Mammary epithelial cell (primary cell): ENCODE data around the gene ZNF487.

ENCODE experiments used
- EZH2 ChIP-seq: IDR thresholded peaks from 2 replicates; pipeline ENCODE4 v1.6.1; 2012; ENCODE audit warnings: low read length, inconsistent platforms, borderline replicate concordance
- TF ChIP-seq, protein P1 (sequence below), 2 donors: IDR thresholded peaks in 1 of 2; conservative IDR thresholded peaks in 1 of 2; 2 replicates each; pipeline ENCODE4 v1.5.1; 2011 to 2012; ENCODE audit warnings: inconsistent platforms in 2 of 2, low read length in 2 of 2, mild to moderate bottlenecking in 2 of 2, control low read depth in 1 of 2, low read depth in 1 of 2; ENCODE audit not compliant: insufficient read depth in 1 of 2; ENCODE audit errors: extremely low read depth in 1 of 2

DNA sequence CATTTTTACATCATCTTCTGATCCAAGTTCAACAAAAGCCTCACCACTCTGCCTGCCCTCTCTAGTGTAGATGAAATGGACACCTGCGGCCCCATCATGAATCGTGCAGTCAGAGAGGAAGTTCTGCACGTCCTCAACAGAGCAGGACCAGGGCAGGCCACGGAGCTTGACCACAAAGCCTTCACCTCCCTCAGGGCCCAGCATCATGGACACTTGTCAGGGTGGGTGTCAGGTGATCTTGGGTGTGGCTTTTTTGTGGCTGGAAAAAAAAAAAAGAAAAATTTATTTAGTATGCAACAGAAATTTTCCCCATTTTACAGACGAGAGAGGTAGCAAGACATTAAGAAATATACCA is 49.3 kb upstream of the ZNF487 start:
- TF ChIP-seq, protein P1, sequence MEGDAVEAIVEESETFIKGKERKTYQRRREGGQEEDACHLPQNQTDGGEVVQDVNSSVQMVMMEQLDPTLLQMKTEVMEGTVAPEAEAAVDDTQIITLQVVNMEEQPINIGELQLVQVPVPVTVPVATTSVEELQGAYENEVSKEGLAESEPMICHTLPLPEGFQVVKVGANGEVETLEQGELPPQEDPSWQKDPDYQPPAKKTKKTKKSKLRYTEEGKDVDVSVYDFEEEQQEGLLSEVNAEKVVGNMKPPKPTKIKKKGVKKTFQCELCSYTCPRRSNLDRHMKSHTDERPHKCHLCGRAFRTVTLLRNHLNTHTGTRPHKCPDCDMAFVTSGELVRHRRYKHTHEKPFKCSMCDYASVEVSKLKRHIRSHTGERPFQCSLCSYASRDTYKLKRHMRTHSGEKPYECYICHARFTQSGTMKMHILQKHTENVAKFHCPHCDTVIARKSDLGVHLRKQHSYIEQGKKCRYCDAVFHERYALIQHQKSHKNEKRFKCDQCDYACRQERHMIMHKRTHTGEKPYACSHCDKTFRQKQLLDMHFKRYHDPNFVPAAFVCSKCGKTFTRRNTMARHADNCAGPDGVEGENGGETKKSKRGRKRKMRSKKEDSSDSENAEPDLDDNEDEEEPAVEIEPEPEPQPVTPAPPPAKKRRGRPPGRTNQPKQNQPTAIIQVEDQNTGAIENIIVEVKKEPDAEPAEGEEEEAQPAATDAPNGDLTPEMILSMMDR (conservative IDR thresholded peaks at IDR 0.05 in 1 of 2, IDR thresholded peaks at IDR 0.05 in 1 of 2; ENCODE audit: extremely low read depth in 1 of 2, insufficient read depth in 1 of 2, low read depth in 1 of 2, low read length in 2 of 2): no peak
- no peak for TF ChIP-seq EZH2
